Loucy (cell line): Measurements from ENCODE around the gene CNP.

Experiments used
- H2AFZ ChIP-seq: fragments of 200-600 bp; sonication (generic); 2 replicates; pipeline ENCODE4 v1.6.0; 2016; ENCODE audit warnings: antibody characterized with exemption, mild to moderate bottlenecking, low read length, moderate library complexity
- H3F3A ChIP-seq: fragments of 200-600 bp; 2 replicates; pipeline ENCODE4 v1.6.0; 2016; ENCODE audit warnings: antibody characterized with exemption, low read depth, mild to moderate bottlenecking
- H3K27me3 ChIP-seq: fragments of 200-600 bp; sonication (generic); 2 replicates; pipeline ENCODE4 v1.6.1; 2014; ENCODE audit warnings: low read length, mild to moderate bottlenecking; ENCODE audit not compliant: insufficient read depth, poor library complexity, severe bottlenecking
- H3K36me3 ChIP-seq: fragments of 200-600 bp; sonication (generic); 2 replicates; pipeline ENCODE4 v1.6.1; 2016; ENCODE audit warnings: low read length; ENCODE audit not compliant: insufficient read depth
- H3K4me1 ChIP-seq: fragments of 200-600 bp; sonication (generic); 2 replicates; pipeline ENCODE4 v1.5.1; 2014; ENCODE audit warnings: low read length, mild to moderate bottlenecking; ENCODE audit not compliant: insufficient read depth, poor library complexity, severe bottlenecking
- H3K4me2 ChIP-seq: fragments of 200-600 bp; sonication (generic); 2 replicates; pipeline ENCODE4 v1.6.0; 2014; ENCODE audit warnings: antibody characterized with exemption, low read length, low read depth, mild to moderate bottlenecking; ENCODE audit not compliant: poor library complexity, severe bottlenecking
- H3K4me3 ChIP-seq: fragments of 200-600 bp; sonication (generic); 2 replicates; pipeline ENCODE4 v1.5.1; 2014; ENCODE audit warnings: low read length, mild to moderate bottlenecking, mixed read lengths; ENCODE audit not compliant: poor library complexity, severe bottlenecking
- H3K79me2 ChIP-seq: fragments of 200-600 bp; sonication (generic); 2 replicates; pipeline ENCODE4 v1.6.1; 2014; ENCODE audit warnings: low read length; ENCODE audit not compliant: insufficient read depth
- H3K9ac ChIP-seq: fragments of 200-600 bp; sonication (generic); 2 replicates; pipeline ENCODE4 v1.6.0; 2014; ENCODE audit warnings: mild to moderate bottlenecking, low read depth, low read length, moderate library complexity; ENCODE audit not compliant: poor library complexity, severe bottlenecking
- H3K9me2 ChIP-seq: fragments of 200-600 bp; sonication (generic); replicated peaks from 2 replicates; pipeline ENCODE4 v1.6.1; 2016; ENCODE audit warnings: low read depth, low read length, mixed read lengths
- H3K9me3 ChIP-seq: fragments of 200-600 bp; sonication (generic); 2 replicates; pipeline ENCODE4 v1.6.1; 2014; ENCODE audit warnings: mild to moderate bottlenecking, antibody characterized with exemption, low read length, low read depth; ENCODE audit not compliant: insufficient read depth
- H4K20me1 ChIP-seq: fragments of 200-600 bp; sonication (generic); 2 replicates; pipeline ENCODE4 v1.6.0; 2014; ENCODE audit warnings: antibody characterized with exemption, low read length, mild to moderate bottlenecking; ENCODE audit not compliant: insufficient read depth, poor library complexity, severe bottlenecking
- CTCF ChIP-seq: fragments of 200-600 bp; sonication (generic); conservative IDR thresholded peaks from 2 replicates; pipeline ENCODE4 v1.5.1; 2014; ENCODE audit warnings: mild to moderate bottlenecking, antibody characterized with exemption, low read length
- EZH2phosphoT487 ChIP-seq: fragments of 200-600 bp; IDR thresholded peaks from 2 replicates; pipeline ENCODE4 v1.6.1; 2018; ENCODE audit warnings: antibody characterized with exemption, mild to moderate bottlenecking, moderate library complexity, borderline replicate concordance

Gene CNP

GRCh38 chr17:41992576-41992975, 26.0 kb downstream of the CNP start:
- peaks cover 94% of the 10 kb centered on the region; the same call in 1 of the 2 replicates for H3K36me3 ChIP-seq

GRCh38 chr17:41996855-41997164, 30.2 kb downstream of the CNP start:
- no peaks in the 10 kb centered on the region for H3K4me1 ChIP-seq
- H3K79me2 ChIP-seq: peaks cover 10% of the 10 kb centered on the region; the same call in 1 of the 2 replicates
- no peak overlapping the region for H3K9ac ChIP-seq
- H3K27me3 ChIP-seq: no peaks in the 10 kb centered on the region
- H3K36me3 ChIP-seq: peaks cover 89% of the 10 kb centered on the region
- H3K9me3 ChIP-seq: no peaks in the 10 kb centered on the region
- no peak overlapping the region for H3K4me3 ChIP-seq
- no peak for TF ChIP-seq CTCF
- no peak for TF ChIP-seq EZH2phosphoT487
- no peak overlapping the region for H3K4me2 ChIP-seq
- no peaks in the 10 kb centered on the region for H3K9me2 ChIP-seq
- H2AFZ ChIP-seq: no peak overlapping the region
- H3F3A ChIP-seq: 0 out of 2 replicates have a peak, but pooled peaks cover 4% of the 10 kb centered on the region
- no peaks in the 10 kb centered on the region for H4K20me1 ChIP-seq

More at GRCh38 chr17:41992576-41992975, 26.0 kb downstream of the CNP start:
- Histone ChIP-seq H3K79me2 (no peaks in the 10 kb centered on the region), H3K27me3 (no peaks in the 10 kb centered on the region), H3K4me3 (no peak overlapping the region), H3K4me2 (no peak overlapping the region), H4K20me1 (no peaks in the 10 kb centered on the region), H3K9me2 (no peaks in the 10 kb centered on the region), H3K9me3 (no peaks in the 10 kb centered on the region), H2AFZ (no peak overlapping the region), H3K4me1 (no peaks in the 10 kb centered on the region), H3K9ac (no peak overlapping the region), H3F3A (0 out of 2 replicates have a peak, but pooled peaks cover 4% of the 10 kb centered on the region)
- TF ChIP-seq CTCF (no peak), EZH2phosphoT487 (no peak)

- TF ChIP-seq EZH2phosphoT487: no peak
- no peak for TF ChIP-seq CTCF
- Histone ChIP-seq H3K27me3 (no peaks in the 10 kb centered on the region), H3K4me1 (no peaks in the 10 kb centered on the region), H3K36me3 (peaks cover 90% of the 10 kb centered on the region), H3K9me3 (no peaks in the 10 kb centered on the region), H3K4me3 (no peak overlapping the region), H3F3A (0 out of 2 replicates have a peak, but pooled peaks cover 4% of the 10 kb centered on the region), H3K4me2 (no peak overlapping the region), H2AFZ (no peak overlapping the region), H3K9ac (no peak overlapping the region), H3K9me2 (no peaks in the 10 kb centered on the region), H3K79me2 (peaks cover 27% of the 10 kb centered on the region; the same call in 1 of the 2 replicates), H4K20me1 (peaks cover 6% of the 10 kb centered on the region)
Measured at GRCh38 chr17:41998497-41998896, 31.9 kb downstream of the CNP start.
